Duodenal mucosa (tissue), 2 donors: ENCODE data around the gene NUDT8.
"Not testable (repeated sequence)": the region's sequence is repeated elsewhere in the genome, so short reads cannot be mapped to it uniquely, and the experiment has no call there.

Experiments used
- H3K27ac ChIP-seq: one replicate; pipeline ENCODE4 v1.7.0; 2013; ENCODE audit warnings: low read depth, low read length
- H3K27me3 ChIP-seq, 2 donors: one replicate each; pipeline ENCODE4 v1.7.0; 2013; ENCODE audit warnings: low read length in 2 of 2, control low read depth in 1 of 2; ENCODE audit not compliant: insufficient read depth in 2 of 2, control insufficient read depth in 1 of 2
- H3K36me3 ChIP-seq, 2 donors: one replicate each; pipeline ENCODE4 v1.7.0; 2013; ENCODE audit warnings: low read length in 2 of 2, control low read depth in 1 of 2; ENCODE audit not compliant: insufficient read depth in 2 of 2, control insufficient read depth in 1 of 2
- H3K4me1 ChIP-seq, 2 donors: one replicate each; pipeline ENCODE4 v1.7.0; 2013; ENCODE audit warnings: low read length in 2 of 2, control low read depth in 1 of 2; ENCODE audit not compliant: insufficient read depth in 2 of 2, control insufficient read depth in 1 of 2
- H3K4me3 ChIP-seq, 2 donors: one replicate each; pipeline ENCODE4 v1.7.0; 2013; ENCODE audit warnings: low read length in 2 of 2, low read depth in 1 of 2
- H3K9ac ChIP-seq, 2 donors: one replicate each; pipeline ENCODE4 v1.7.0; 2013; ENCODE audit warnings: low read length in 2 of 2, low read depth in 1 of 2
- H3K9me3 ChIP-seq, 2 donors: one replicate each; pipeline ENCODE4 v1.7.0; 2013; ENCODE audit warnings: low read length in 2 of 2, control low read depth in 1 of 2; ENCODE audit not compliant: control insufficient read depth in 1 of 2

NUDT8 gene

DNA sequence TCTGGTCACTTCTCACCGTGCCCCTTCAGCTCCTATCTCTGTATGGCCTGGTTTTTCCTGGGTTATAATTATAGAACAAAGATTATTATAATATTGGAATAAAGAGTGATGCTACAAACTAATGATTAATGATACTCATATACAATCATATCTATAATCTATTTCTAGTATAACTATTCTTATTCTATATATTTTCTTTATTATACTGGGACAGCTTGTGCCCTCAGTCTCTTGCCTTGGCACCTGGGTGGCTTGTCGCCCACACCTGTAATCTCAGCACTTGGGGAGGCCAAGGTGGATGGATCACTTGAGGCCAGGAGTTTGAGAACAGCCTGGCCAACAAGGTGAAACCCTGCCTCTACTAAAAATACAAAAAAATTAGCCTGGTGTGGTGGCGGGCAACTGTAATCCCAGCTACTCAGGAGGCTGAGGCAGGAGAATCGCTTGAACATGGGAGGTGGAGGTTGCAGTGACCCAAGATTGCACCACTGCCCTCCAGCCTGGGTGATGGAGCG, 30.0 kb upstream of the NUDT8 start:
- not testable (repeated sequence) for H3K36me3 ChIP-seq, H3K9me3 ChIP-seq, H3K4me3 ChIP-seq, H3K27ac ChIP-seq, H3K9ac ChIP-seq, H3K27me3 ChIP-seq, H3K4me1 ChIP-seq

- no peaks in the 10 kb centered on the region for H3K27me3 ChIP-seq
- no peaks in the 10 kb centered on the region for H3K36me3 ChIP-seq
- peaks cover 0 to 11% of the 10 kb centered on the region in 2 donors for H3K4me1 ChIP-seq
- H3K4me3 ChIP-seq: no peak overlapping the region
- no peak overlapping the region for H3K9ac ChIP-seq
- H3K9me3 ChIP-seq: peaks cover 0 to 3% of the 10 kb centered on the region in 2 donors
- H3K27ac ChIP-seq: no peak overlapping the region
Observed at GRCh38 chr11:67657300-67657699, 27.6 kb upstream of the NUDT8 start.

GRCh38 chr11:67656278-67656922, 26.7 kb upstream of the NUDT8 start:
- no peaks in the 10 kb centered on the region for H3K36me3 ChIP-seq
- peaks cover 0 to 12% of the 10 kb centered on the region in 2 donors for H3K4me1 ChIP-seq
- H3K9me3 ChIP-seq: peaks cover 0 to 3% of the 10 kb centered on the region in 2 donors
- no peak overlapping the region for H3K27ac ChIP-seq
- H3K4me3 ChIP-seq: no peak overlapping the region
- H3K27me3 ChIP-seq: no peaks in the 10 kb centered on the region
- H3K9ac ChIP-seq: no peak overlapping the region

DNA sequence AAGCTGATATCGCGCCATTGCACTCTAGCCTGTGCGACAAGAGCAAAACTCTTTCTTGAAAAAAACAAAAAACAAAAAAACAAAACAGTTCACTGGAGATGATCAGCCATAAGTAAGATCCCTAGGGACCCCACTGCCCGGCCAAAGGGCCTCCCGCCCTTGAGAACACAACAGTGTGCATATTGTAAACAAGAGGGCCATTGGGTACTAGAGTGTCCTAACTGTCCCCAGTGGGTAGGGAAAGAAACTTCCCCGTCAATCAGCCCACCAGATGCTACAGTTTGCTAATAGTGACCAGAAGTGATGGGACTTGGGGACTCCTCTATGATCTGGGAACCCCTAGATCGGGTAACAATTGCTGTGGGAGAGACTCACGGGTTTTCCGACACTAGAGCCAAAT, 24.5 kb upstream of the NUDT8 start:
- Histone ChIP-seq H3K9ac (no peak overlapping the region), H3K9me3 (peaks cover 0 to 3% of the 10 kb centered on the region in 2 donors), H3K4me1 (peaks cover 11 to 23% of the 10 kb centered on the region in 2 donors)

DNA sequence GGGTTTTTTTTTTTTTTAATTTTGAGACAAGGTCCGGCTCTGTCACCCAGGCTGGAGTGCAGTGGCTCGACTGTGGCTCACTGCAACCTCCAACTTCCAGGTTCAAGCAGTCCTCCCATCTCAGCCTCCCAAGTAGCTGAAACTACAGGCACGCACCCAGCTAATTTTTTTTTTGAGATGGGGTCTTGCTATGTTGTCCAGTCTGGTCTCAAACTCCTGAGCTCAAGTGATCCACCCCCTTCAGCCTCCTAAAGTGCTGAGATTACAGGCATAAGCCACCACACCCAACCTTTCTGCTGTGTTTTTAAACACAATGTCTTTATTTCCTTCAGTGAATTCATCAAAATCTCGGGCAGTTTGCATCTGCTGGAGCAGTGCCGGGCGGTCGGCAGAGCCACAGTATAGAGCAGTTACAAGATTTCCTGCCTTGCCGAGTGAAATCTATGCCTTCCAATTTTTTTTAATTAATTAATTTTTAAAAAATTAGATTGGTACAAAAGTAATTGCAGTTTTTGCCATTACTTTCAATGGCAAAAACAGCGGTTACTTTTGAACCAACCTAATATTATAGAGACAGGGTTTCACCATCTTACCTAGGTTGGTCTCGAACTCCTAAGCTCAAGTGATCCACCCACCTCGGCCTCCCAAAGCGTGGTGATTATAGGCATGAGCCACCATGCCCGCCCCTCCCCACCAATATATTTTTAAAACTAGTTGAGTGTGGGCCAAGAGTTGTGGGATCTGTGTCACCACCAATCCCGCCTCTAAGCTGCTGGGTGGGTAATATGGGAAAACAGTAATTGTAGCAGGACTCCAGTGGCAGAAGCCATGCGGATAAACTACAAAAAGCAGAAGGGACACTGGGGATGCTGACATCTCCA, 23.5 kb upstream of the NUDT8 start:
- peaks cover 0 to 3% of the 10 kb centered on the region in 2 donors for H3K36me3 ChIP-seq
- H3K9ac ChIP-seq: no peak overlapping the region
- H3K9me3 ChIP-seq: peaks cover 0 to 3% of the 10 kb centered on the region in 2 donors
- no peaks in the 10 kb centered on the region for H3K27me3 ChIP-seq
- H3K4me1 ChIP-seq: peaks cover 16 to 27% of the 10 kb centered on the region in 2 donors
- no peak overlapping the region for H3K27ac ChIP-seq
- H3K4me3 ChIP-seq: no peak overlapping the region

More for the DNA sequence above, 24.5 kb upstream of the NUDT8 start:
- Histone ChIP-seq H3K4me3 (no peak overlapping the region), H3K27me3 (no peaks in the 10 kb centered on the region), H3K36me3 (peaks cover 0 to 3% of the 10 kb centered on the region in 2 donors), H3K27ac (no peak overlapping the region)

- Histone ChIP-seq H3K4me3 (no peak overlapping the region), H3K9me3 (peaks cover 0 to 3% of the 10 kb centered on the region in 2 donors), H3K27ac (no peak overlapping the region), H3K4me1 (peaks cover 23 to 37% of the 10 kb centered on the region in 2 donors), H3K27me3 (no peaks in the 10 kb centered on the region), H3K36me3 (peaks cover 0 to 3% of the 10 kb centered on the region in 2 donors), H3K9ac (no peak overlapping the region)
Observed at GRCh38 chr11:67651976-67652781, 22.4 kb upstream of the NUDT8 start.

- Histone ChIP-seq H3K4me1 (peaks cover 36 to 53% of the 10 kb centered on the region in 2 donors), H3K9me3 (no peaks in the 10 kb centered on the region), H3K9ac (peak overlapping the region; percentile 54 to 66), H3K27me3 (no peaks in the 10 kb centered on the region), H3K4me3 (peak overlapping the region; percentile 61 to 82), H3K36me3 (peaks cover 0 to 3% of the 10 kb centered on the region in 2 donors), H3K27ac (peak overlapping the region; percentile 50)
Observed at GRCh38 chr11:67649634-67650510, 20.1 kb upstream of the NUDT8 start.

DNA sequence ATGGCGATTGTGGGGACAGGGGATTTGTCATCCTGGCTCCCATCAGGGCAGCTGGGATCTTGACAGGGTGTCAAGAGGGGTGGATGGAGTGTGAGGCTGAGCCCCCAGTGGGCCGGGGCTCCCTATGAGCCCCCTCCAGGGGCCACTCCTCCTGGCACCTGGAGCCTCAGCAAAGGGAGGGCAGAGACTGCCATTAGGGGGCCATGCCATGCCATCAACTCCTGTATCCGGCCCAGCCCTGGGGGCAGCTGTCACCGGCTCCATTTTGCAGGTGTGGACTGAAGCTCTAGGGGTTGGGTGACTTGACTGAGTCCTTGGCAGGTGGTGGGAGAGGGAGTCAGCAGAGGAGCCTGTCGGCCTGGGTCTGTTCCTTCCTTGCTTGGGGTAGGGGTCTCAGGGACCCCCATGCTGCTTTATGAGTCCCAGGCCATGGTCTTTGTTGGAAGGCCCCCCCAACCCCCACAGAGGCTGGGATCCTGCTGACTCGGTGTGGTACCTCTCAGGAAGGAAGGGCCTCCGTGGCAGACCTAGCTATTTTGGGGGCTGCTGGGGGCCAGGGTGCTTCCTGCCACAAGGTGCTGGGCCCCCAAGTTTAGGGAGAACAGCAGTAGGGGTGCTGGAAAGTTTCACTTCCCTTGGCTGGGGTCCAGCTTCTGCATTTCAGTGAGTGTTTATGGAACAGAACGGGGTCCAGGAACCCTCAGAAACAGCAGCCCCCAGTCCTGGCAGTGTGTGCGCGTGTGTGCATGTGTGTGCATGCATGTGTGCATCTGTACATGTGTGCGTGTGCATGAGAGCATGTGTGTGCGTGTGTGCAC, 19.3 kb upstream of the NUDT8 start:
- Histone ChIP-seq H3K9me3 (no peaks in the 10 kb centered on the region), H3K27ac (no peak overlapping the region), H3K4me1 (peaks cover 36 to 53% of the 10 kb centered on the region in 2 donors), H3K36me3 (peaks cover 0 to 3% of the 10 kb centered on the region in 2 donors), H3K27me3 (no peaks in the 10 kb centered on the region), H3K4me3 (peak overlapping the region; percentile 61 to 82), H3K9ac (no peak overlapping the region)
